Activated CD4-positive, alpha-beta T cell treated with anti-CD3 and anti-CD28 coated beads, Interleukin-2, amount 10 ng/mL, durations not matched to agents 7 days and 5 days (primary cell): ENCODE data around the gene CEP68. TPM values are rescaled to one million over a fixed set of nuclear protein-coding genes. Genes with fewer than 3 reads are reported as not detected.

ENCODE experiments used
- CTCF ChIA-PET: fragments of 350-600 bp; sonication (Branson Sonifier 250); formaldehyde crosslinking; loops from one replicate; lab custom pipeline; 2021; ENCODE audit warnings: antibody characterized with exemption; lab: Charles Lee
- POLR2A ChIA-PET: fragments of 350-600 bp; sonication (Branson Sonifier 250); formaldehyde crosslinking; loops from one replicate; lab custom pipeline; 2021; ENCODE audit warnings: antibody characterized with exemption; lab: Charles Lee
- DNase-seq: peaks from one replicate; pipeline ENCODE4 v3.0.0-alpha.2; 2020
- H3K27ac Mint-ChIP-seq: one replicate; pipeline ENCODE4 v1.8.0; 2021; ENCODE audit warnings: mild to moderate bottlenecking, moderate library complexity, mixed read lengths
- H3K27me3 Mint-ChIP-seq: one replicate; pipeline ENCODE4 v1.8.0; 2021; ENCODE audit warnings: mixed read lengths
- H3K36me3 Mint-ChIP-seq: one replicate; pipeline ENCODE4 v1.8.0; 2021; ENCODE audit warnings: low read depth, mixed read lengths
- H3K4me1 Mint-ChIP-seq: one replicate; pipeline ENCODE4 v1.8.0; 2021; ENCODE audit warnings: mixed read lengths
- H3K4me3 Mint-ChIP-seq: one replicate; pipeline ENCODE4 v1.8.0; 2021; ENCODE audit warnings: mild to moderate bottlenecking, moderate library complexity, mixed read lengths
- H3K9me3 Mint-ChIP-seq: one replicate; pipeline ENCODE4 v1.8.0; 2021; ENCODE audit warnings: mixed read lengths
- total RNA-seq, 2 experiments: library from RNA; stranded (reverse); gene quantifications; one replicate each; pipeline ENCODE4 v1.2.3, GENCODE V29; 2021

CEP68 gene
- total RNA-seq, 2 experiments from 2014 or later = 9.0 to 9.2 TPM

- no peaks in the 10 kb centered on the region for H3K27me3 Mint-ChIP-seq
- peaks cover 3% of the 10 kb centered on the region for H3K4me1 Mint-ChIP-seq
- POLR2A ChIA-PET = no interaction called here
- peaks cover 14% of the 10 kb centered on the region for H3K36me3 Mint-ChIP-seq
- DNase-seq = no peak
- H3K27ac Mint-ChIP-seq = no peak overlapping the region
- CTCF ChIA-PET = no interaction called here
- no peak overlapping the region for H3K4me3 Mint-ChIP-seq
- no peaks in the 10 kb centered on the region for H3K9me3 Mint-ChIP-seq
Observed at GRCh38 chr2:65076345-65076710, 20.1 kb downstream of the CEP68 start.

- no peak for DNase-seq
- H3K27ac Mint-ChIP-seq = peak overlapping the region; percentile 33
- POLR2A ChIA-PET = no interaction called here
- no peaks in the 10 kb centered on the region for H3K9me3 Mint-ChIP-seq
- H3K36me3 Mint-ChIP-seq = peaks cover 25% of the 10 kb centered on the region
- peaks cover 14% of the 10 kb centered on the region for H3K4me1 Mint-ChIP-seq
- CTCF ChIA-PET = interaction anchor here (0.9 kb wide), 1 partner anchor 25 kb away, joined by 3 read pairs; no protein-coding TSS in a partner anchor
- no peaks in the 10 kb centered on the region for H3K27me3 Mint-ChIP-seq
- H3K4me3 Mint-ChIP-seq = no peak overlapping the region
Observed at GRCh38 chr2:65077898-65078297, 21.7 kb downstream of the CEP68 start.

GRCh38 chr2:65079017-65079416 lies 22.8 kb downstream of the CEP68 start:
- H3K27me3 Mint-ChIP-seq = no peaks in the 10 kb centered on the region
- no peak overlapping the region for H3K4me3 Mint-ChIP-seq
- DNase-seq = no peak
- ChIA-PET CTCF (interaction anchor here (0.7 to 1.5 kb wide), 2 partner anchors 9 to 506 kb away, joined by 3 read pairs; no protein-coding TSS in a partner anchor), POLR2A (no interaction called here)
- no peak overlapping the region for H3K27ac Mint-ChIP-seq
- H3K4me1 Mint-ChIP-seq = peaks cover 18% of the 10 kb centered on the region
- peaks cover 33% of the 10 kb centered on the region for H3K36me3 Mint-ChIP-seq
- no peaks in the 10 kb centered on the region for H3K9me3 Mint-ChIP-seq

- no peak for DNase-seq
- Mint-ChIP-seq H3K27ac (peak overlapping the region; percentile 62), H3K9me3 (no peaks in the 10 kb centered on the region), H3K36me3 (peaks cover 41% of the 10 kb centered on the region), H3K4me3 (no peak overlapping the region), H3K4me1 (peaks cover 18% of the 10 kb centered on the region), H3K27me3 (no peaks in the 10 kb centered on the region)
- CTCF ChIA-PET = interaction anchor here (0.6 kb wide), 2 partner anchors 10 to 60 kb away, joined by 3 read pairs; no protein-coding TSS in a partner anchor
- POLR2A ChIA-PET = no interaction called here
Observed at GRCh38 chr2:65081232-65081685, 25.0 kb downstream of the CEP68 start.

DNA sequence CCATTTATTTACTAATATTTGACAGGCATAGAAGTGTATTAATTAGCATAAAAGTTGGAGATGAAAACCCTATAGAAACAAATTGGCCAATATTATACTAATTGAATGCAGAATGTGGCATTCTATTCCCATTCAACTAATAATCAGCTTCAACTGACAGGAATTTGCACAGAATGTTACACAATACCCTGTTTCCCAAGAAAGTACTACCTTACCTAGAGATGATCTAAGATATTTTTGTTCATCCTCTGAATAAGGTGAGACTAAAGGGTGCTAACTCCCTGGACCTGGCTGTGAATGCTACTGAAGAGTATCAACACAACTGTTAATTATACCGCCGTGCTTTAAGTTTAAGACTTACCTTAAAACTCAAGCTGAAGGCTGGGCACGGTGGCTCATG lies 28.9 kb downstream of the CEP68 start:
- DNase-seq = no peak
- no peak overlapping the region for H3K4me3 Mint-ChIP-seq
- no peaks in the 10 kb centered on the region for H3K27me3 Mint-ChIP-seq
- H3K27ac Mint-ChIP-seq = no peak overlapping the region
- peaks cover 18% of the 10 kb centered on the region for H3K4me1 Mint-ChIP-seq
- no peaks in the 10 kb centered on the region for H3K9me3 Mint-ChIP-seq
- ChIA-PET CTCF (interaction anchor here (1.0 kb wide), 1 partner anchor 21 kb away, joined by 3 read pairs; no protein-coding TSS in a partner anchor), POLR2A (no interaction called here)
- H3K36me3 Mint-ChIP-seq = peaks cover 58% of the 10 kb centered on the region

DNA sequence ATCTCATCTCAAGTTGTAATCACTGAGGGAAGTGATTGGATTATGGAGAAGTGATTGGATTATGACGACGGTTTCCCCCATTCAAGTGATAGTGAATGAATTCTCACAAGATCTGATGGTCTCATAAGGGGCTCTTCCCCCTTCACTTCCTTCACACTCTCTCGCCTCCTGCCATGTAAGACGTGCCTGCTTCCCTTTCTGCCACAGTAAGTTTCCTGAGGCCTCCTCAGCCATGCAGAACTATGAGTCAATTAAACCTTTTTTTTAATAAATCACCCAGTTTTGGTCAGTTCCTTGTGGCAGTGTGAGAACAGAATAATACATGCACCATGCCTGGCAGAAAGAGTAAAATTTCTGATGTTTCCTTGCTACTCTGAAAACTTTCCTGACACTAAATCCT lies 36.6 kb downstream of the CEP68 start:
- ChIA-PET CTCF (interaction anchor here (0.6 to 1.3 kb wide), 3 partner anchors 10 to 519 kb away, joined by 3 to 5 read pairs (median 4); no protein-coding TSS in a partner anchor), POLR2A (no interaction called here)
- no peaks in the 10 kb centered on the region for H3K27me3 Mint-ChIP-seq
- H3K4me1 Mint-ChIP-seq = peaks cover 3% of the 10 kb centered on the region
- peaks cover 56% of the 10 kb centered on the region for H3K36me3 Mint-ChIP-seq
- no peak overlapping the region for H3K4me3 Mint-ChIP-seq
- no peak overlapping the region for H3K27ac Mint-ChIP-seq
- H3K9me3 Mint-ChIP-seq = no peaks in the 10 kb centered on the region
- no peak for DNase-seq

DNA sequence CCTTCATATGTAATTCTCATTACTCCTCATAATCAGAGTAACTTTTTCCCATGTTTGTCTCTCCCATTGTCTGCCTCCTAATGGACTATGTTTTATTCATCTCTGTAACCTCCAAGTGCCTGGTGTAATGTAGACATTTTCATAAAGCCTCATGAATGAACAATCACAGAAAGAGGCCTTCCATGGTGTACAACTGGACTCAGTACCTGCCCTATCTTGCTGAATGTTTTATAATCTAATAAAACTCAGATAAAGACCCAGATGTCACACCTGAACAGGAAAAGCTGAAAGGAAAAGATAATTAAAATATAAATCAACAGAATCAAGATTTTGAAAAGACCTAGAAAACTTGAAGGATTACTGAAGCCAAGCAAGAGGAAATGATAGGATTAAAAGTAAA lies 37.0 kb downstream of the CEP68 start:
- no peak for DNase-seq
- Mint-ChIP-seq H3K27me3 (no peaks in the 10 kb centered on the region), H3K36me3 (peaks cover 52% of the 10 kb centered on the region), H3K27ac (no peak overlapping the region), H3K4me3 (no peak overlapping the region), H3K9me3 (no peaks in the 10 kb centered on the region), H3K4me1 (peaks cover 4% of the 10 kb centered on the region)
- CTCF ChIA-PET = interaction anchor here (0.7 kb wide), 1 partner anchor 9 kb away, joined by 5 read pairs; no protein-coding TSS in a partner anchor
- POLR2A ChIA-PET = no interaction called here

- H3K36me3 Mint-ChIP-seq = peaks cover 51% of the 10 kb centered on the region
- CTCF ChIA-PET = interaction anchor here (1.4 kb wide), 1 partner anchor 37 kb away, joined by 3 read pairs; no protein-coding TSS in a partner anchor
- H3K9me3 Mint-ChIP-seq = no peaks in the 10 kb centered on the region
- POLR2A ChIA-PET = no interaction called here
- H3K27me3 Mint-ChIP-seq = no peaks in the 10 kb centered on the region
- DNase-seq = no peak
- no peak overlapping the region for H3K4me3 Mint-ChIP-seq
- H3K27ac Mint-ChIP-seq = no peak overlapping the region
- peaks cover 13% of the 10 kb centered on the region for H3K4me1 Mint-ChIP-seq
Observed at GRCh38 chr2:65096948-65097347, 40.7 kb downstream of the CEP68 start.

DNA sequence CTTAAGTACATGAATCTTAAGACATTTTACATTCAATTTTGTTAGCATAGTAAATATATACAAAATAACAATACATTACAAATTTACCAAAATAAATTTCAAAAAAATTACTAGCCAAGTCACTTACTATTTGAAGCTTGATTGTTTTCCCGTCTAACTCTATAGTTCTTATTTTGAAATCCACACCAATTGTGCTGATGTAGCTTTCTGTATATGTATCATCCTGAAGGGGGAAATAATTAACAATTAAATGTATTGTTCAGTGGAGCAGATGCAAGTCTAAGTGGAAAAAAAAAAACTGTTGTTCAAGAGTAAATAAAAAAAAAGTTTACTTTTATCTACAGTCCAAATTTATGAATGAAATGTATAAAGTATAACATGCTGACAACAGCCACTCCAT lies 41.6 kb downstream of the CEP68 start:
- H3K27ac Mint-ChIP-seq = no peak overlapping the region
- H3K36me3 Mint-ChIP-seq = peaks cover 51% of the 10 kb centered on the region
- no peaks in the 10 kb centered on the region for H3K9me3 Mint-ChIP-seq
- no peaks in the 10 kb centered on the region for H3K27me3 Mint-ChIP-seq
- peaks cover 13% of the 10 kb centered on the region for H3K4me1 Mint-ChIP-seq
- POLR2A ChIA-PET = no interaction called here
- no peak overlapping the region for H3K4me3 Mint-ChIP-seq
- DNase-seq = no peak
- CTCF ChIA-PET = interaction anchor here (1.4 kb wide), 1 partner anchor 36 kb away, joined by 3 read pairs; no protein-coding TSS in a partner anchor

DNA sequence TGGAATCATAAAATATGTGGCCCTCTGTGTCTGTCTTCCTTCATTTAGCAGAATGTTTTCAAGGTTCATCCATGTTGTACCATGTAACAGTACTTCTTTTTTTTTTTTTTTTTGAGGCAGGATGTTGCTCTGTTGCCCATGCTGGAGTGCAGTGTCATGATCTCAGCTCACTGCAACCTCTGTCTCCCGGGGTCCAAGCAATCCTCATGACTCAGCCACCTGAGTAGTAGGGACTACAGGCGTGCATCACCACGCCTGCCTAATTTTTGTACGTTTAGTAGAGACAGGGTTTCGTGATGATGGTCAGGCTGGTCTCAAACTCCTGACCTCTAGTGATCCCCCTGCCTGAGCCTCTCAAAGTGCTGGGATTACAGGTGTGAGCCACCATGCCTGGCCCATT lies 42.5 kb downstream of the CEP68 start:
- H3K36me3 Mint-ChIP-seq = peaks cover 46% of the 10 kb centered on the region
- H3K27me3 Mint-ChIP-seq = no peaks in the 10 kb centered on the region
- peak overlapping the region; percentile 69 for H3K27ac Mint-ChIP-seq
- no peak for DNase-seq
- ChIA-PET POLR2A (no interaction called here), CTCF (no interaction called here)
- H3K4me1 Mint-ChIP-seq = peaks cover 13% of the 10 kb centered on the region
- H3K9me3 Mint-ChIP-seq = no peaks in the 10 kb centered on the region
- H3K4me3 Mint-ChIP-seq = no peak overlapping the region

DNA sequence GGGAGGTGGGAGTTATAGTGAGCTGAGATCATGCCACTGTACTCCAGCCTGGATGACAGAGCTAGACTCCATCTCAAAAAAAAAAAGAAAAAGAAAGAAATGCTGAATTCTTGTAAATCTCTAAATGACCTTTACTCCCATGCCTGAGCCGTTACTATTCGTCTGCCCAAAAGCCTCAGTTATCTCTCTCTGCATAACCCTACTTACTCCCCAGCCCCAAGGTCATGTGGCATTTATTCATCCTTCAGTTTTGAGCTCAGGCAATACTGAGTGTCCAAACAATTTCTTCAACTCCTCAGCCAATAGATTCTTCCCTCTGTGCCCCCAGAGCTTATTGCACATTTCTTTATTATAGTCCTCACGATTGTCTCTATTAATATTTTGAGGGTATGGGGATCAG lies 44.9 kb downstream of the CEP68 start:
- Mint-ChIP-seq H3K4me1 (peaks cover 15% of the 10 kb centered on the region), H3K9me3 (no peaks in the 10 kb centered on the region), H3K36me3 (peaks cover 42% of the 10 kb centered on the region), H3K27me3 (no peaks in the 10 kb centered on the region), H3K27ac (no peak overlapping the region), H3K4me3 (no peak overlapping the region)
- CTCF ChIA-PET = interaction anchor here (0.6 to 1.3 kb wide), 5 partner anchors 9 to 38 kb away, joined by 3 to 5 read pairs (median 4); no protein-coding TSS in a partner anchor
- DNase-seq = no peak
- POLR2A ChIA-PET = interaction anchor here (0.6 kb wide), 1 partner anchor 176 kb away, joined by 3 read pairs; no protein-coding TSS in a partner anchor

DNA sequence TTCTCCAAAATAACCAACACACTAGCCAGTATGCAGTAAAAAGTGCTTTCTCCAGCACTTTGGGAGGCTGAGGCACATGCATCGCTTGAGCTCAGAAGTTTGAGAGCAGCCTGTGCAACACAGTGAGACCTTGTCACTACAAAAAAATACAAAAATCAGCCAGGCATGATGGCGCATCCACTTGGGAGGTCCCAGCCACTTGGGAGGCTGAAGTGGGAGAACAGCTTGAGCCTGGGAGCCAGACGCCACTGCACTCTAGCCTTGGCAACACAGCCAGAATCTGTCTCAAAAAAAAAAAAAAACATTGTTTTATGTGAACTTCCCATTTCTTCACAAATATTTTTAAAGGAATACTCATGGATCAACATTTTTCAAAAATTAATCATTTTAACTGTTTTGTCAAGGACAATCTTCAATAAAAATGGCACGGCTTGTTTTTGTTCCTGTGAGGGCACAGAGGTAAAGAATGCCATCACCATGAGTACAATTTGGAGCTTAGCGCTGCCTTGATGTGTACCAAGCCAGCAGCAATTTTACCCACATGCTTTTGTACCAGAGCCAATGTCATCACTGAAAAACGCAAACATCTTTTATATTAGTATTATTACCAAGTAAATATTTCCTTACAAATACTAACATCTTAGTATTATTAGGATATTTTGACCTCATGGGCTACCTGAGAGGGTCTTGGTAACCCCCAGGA lies 46.9 kb downstream of the CEP68 start:
- no peak for DNase-seq
- peaks cover 33% of the 10 kb centered on the region for H3K36me3 Mint-ChIP-seq
- peaks cover 11% of the 10 kb centered on the region for H3K4me1 Mint-ChIP-seq
- ChIA-PET POLR2A (no interaction called here), CTCF (interaction anchor here (0.6 to 1.2 kb wide), 6 partner anchors 10 to 484 kb away, joined by 3 to 4 read pairs (median 4); no protein-coding TSS in a partner anchor)
- H3K27me3 Mint-ChIP-seq = no peaks in the 10 kb centered on the region
- no peak overlapping the region for H3K27ac Mint-ChIP-seq
- no peaks in the 10 kb centered on the region for H3K9me3 Mint-ChIP-seq
- no peak overlapping the region for H3K4me3 Mint-ChIP-seq

GRCh38 chr2:65107530-65107929 lies 51.3 kb downstream of the CEP68 start:
- ChIA-PET POLR2A (no interaction called here), CTCF (no interaction called here)
- H3K27ac Mint-ChIP-seq = no peak overlapping the region
- DNase-seq = no peak
- no peaks in the 10 kb centered on the region for H3K9me3 Mint-ChIP-seq
- H3K4me1 Mint-ChIP-seq = peaks cover 5% of the 10 kb centered on the region
- H3K27me3 Mint-ChIP-seq = no peaks in the 10 kb centered on the region
- H3K4me3 Mint-ChIP-seq = no peak overlapping the region
- peaks cover 21% of the 10 kb centered on the region for H3K36me3 Mint-ChIP-seq
